ENCODE measurements around the gene CLCN7. TPM values are rescaled to one million over a fixed set of nuclear protein-coding genes. Genes with fewer than 3 reads are reported as not detected.

CLCN7 gene
- total RNA-seq, 1 experiment from 2014 or later: 64.0 TPM

GRCh38 chr16:1500465-1501150 is 25.8 kb upstream of the CLCN7 start:
- no TSS peak for BruUV-seq (replicated peaks)
- Histone ChIP-seq H3K27me3 (ENCODE audit: insufficient read depth, low read length) (no peaks in the 10 kb centered on the region), H3K9ac (ENCODE audit: low read length) (no peak overlapping the region), H3K4me2 (ENCODE audit: low read length) (no peak overlapping the region), H3K4me1 (ENCODE audit: control insufficient read depth in 1 of 2, insufficient read depth in 2 of 2, low read length in 2 of 2) (no peaks in the 10 kb centered on the region), H3K4me3 (replicated peaks in 1 of 2; ENCODE audit: low read depth in 1 of 2, low read length in 2 of 2) (no peak overlapping the region), H4K20me1 (ENCODE audit: insufficient read depth) (no peaks in the 10 kb centered on the region), H3K36me3 (ENCODE audit: control insufficient read depth in 1 of 2, insufficient read depth in 2 of 2, low read length in 2 of 2) (peaks cover 10 to 44% of the 10 kb centered on the region in 2 experiments; a peak in 3 of 4 replicates), H3K9me3 (ENCODE audit: control insufficient read depth in 1 of 2, insufficient read depth in 1 of 2, low read depth in 1 of 2, low read length in 2 of 2) (no peaks in the 10 kb centered on the region), H3K79me2 (ENCODE audit: insufficient read depth, low read length) (peaks cover 14% of the 10 kb centered on the region; the same call in 1 of the 2 replicates), H3K27ac (ENCODE audit: low read depth, low read length) (no peak overlapping the region), H3K9me2 (ENCODE audit: insufficient read depth) (no peaks in the 10 kb centered on the region), H2AFZ (ENCODE audit: low read depth, low read length, poor library complexity, severe bottlenecking) (no peak overlapping the region)
- ChIA-PET POLR2A (no interaction called here), RAD21 (ENCODE audit: low non-redundant PET in 1 of 2, low total read pairs in 2 of 2, uncharacterized antibody in 2 of 2, unreplicated experiment in 2 of 2) (no interaction called here), CTCF (no interaction called here)
- intact Hi-C loops (cut with micrococcal nuclease): no loop called here
- TF ChIP-seq CEBPB (IDR thresholded peaks at IDR 0.05; ENCODE audit: low read depth) (no peak), TCF7L2 (IDR thresholded peaks at IDR 0.05; ENCODE audit: borderline replicate concordance, extremely low read depth, insufficient read depth, insufficient read length) (no peak), EGR1 (IDR thresholded peaks at IDR 0.05; ENCODE audit: low read depth) (no peak), EZH2 (IDR thresholded peaks at IDR 0.05) (no peak), ZBTB33 (IDR thresholded peaks at IDR 0.05; ENCODE audit: extremely low read depth, insufficient replicate concordance, low read length) (no peak), CBX3 (IDR thresholded peaks at IDR 0.05; ENCODE audit: low read depth) (no peak), RAD21 (IDR thresholded peaks at IDR 0.05; ENCODE audit: low read depth) (no peak), POLR2A (IDR thresholded peaks at IDR 0.05; ENCODE audit: borderline replicate concordance, extremely low read depth, insufficient read depth, insufficient read length) (no peak), ZFX (IDR thresholded peaks at IDR 0.05) (no peak), CTCF (IDR thresholded peaks at IDR 0.05 in 2 of 3, conservative IDR thresholded peaks at IDR 0.05 in 1 of 3; ENCODE audit: borderline replicate concordance in 1 of 3, insufficient read depth in 1 of 3, low read depth in 2 of 3, low read length in 2 of 3) (no peak), MAX (IDR thresholded peaks at IDR 0.05) (no peak), POLR2AphosphoS5 (IDR thresholded peaks at IDR 0.05; ENCODE audit: low read depth, low read length) (no peak), SP1 (IDR thresholded peaks at IDR 0.05; ENCODE audit: low read depth) (no peak), YY1 (IDR thresholded peaks at IDR 0.05; ENCODE audit: extremely low read depth, insufficient replicate concordance, low read depth, low read length) (no peak), ATF3 (IDR thresholded peaks at IDR 0.05) (no peak), REST (IDR thresholded peaks at IDR 0.05; ENCODE audit: low read depth) (no peak), ZNF274 (IDR thresholded peaks at IDR 0.05; ENCODE audit: low read depth, low read length) (no peak), SRF (IDR thresholded peaks at IDR 0.05; ENCODE audit: low read depth) (no peak), EZH2phosphoT487 (IDR thresholded peaks at IDR 0.05; ENCODE audit: borderline replicate concordance) (no peak)
- DNase-seq (ENCODE audit: low read depth, low spot score) (no peak), ATAC-seq (no peak)
